Mesangial cell (primary cell): Measurements from ENCODE around the gene PCDHGB5. TPM values are rescaled to one million over a fixed set of nuclear protein-coding genes. Genes with fewer than 3 reads are reported as not detected.

ENCODE experiments used
- total RNA-seq: library from RNA; depleted of rRNA; stranded (reverse); fragments of >200 nt; gene quantifications from 2 replicates; pipeline ENCODE4 v1.2.3, GENCODE V29; 2015

PCDHGB5 gene
- total RNA-seq, 1 donor from 2014 or later, result 15.8 TPM

GRCh38 chr5:141420855-141421488, 23.2 kb downstream of the PCDHGB5 start, which contains the start of gene PCDHGA11:
PCDHGA11 (plus strand) TSS chr5:141421051; CDS start chr5:141421228, 177 bp downstream.

DNA sequence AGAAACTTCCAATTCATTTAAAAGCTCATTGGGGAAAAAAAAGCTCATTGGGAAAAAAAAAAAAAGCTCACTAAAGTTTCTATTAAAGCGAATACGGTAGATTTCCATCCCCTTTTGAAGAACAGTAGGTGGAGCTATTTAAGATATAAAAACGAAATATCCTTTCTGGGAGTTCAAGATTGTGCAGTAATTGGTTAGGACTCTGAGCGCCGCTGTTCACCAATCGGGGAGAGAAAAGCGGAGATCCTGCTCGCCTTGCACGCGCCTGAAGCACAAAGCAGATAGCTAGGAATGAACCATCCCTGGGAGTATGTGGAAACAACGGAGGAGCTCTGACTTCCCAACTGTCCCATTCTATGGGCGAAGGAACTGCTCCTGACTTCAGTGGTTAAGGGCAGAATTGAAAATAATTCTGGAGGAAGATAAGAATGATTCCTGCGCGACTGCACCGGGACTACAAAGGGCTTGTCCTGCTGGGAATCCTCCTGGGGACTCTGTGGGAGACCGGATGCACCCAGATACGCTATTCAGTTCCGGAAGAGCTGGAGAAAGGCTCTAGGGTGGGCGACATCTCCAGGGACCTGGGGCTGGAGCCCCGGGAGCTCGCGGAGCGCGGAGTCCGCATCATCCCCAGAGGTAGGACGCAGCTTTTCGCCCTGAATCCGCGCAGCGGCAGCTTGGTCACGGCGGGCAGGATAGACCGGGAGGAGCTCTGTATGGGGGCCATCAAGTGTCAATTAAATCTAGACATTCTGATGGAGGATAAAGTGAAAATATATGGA, 32.8 kb downstream of the PCDHGB5 start, which contains the start of gene PCDHGA12:
Gene PCDHGA12 (plus strand): TSS at position 176 of the 782 bp plus-strand sequence. CDS start 253 bp downstream, at position 429.

Other genes with a start within 250 kb of the PCDHGB5 start
- under 0.01 TPM in 1 of 2 replicates, not detected in the other for gene PCDHB6, start 247.9 kb upstream of the PCDHGB5 start, total RNA-seq
- gene PCDHB7, start 225.3 kb upstream of the PCDHGB5 start, total RNA-seq, result 0.16 and 0.63 TPM in 2 replicates
- gene PCDHB8, start 220.2 kb upstream of the PCDHGB5 start, total RNA-seq, result 0.25 TPM in 1 of 2 replicates, not detected in the other
- gene PCDHB16, start 215.6 kb upstream of the PCDHGB5 start, total RNA-seq, result 0.16 and 0.63 TPM in 2 replicates
- 0.25 TPM in 1 of 2 replicates, not detected in the other for gene PCDHB9, start 210.8 kb upstream of the PCDHGB5 start, total RNA-seq
- 0.16 and 0.89 TPM in 2 replicates for gene PCDHB10, start 205.6 kb upstream of the PCDHGB5 start, total RNA-seq
- 0.16 and 0.63 TPM in 2 replicates for gene PCDHB11, start 198.3 kb upstream of the PCDHGB5 start, total RNA-seq
- gene PCDHB12, start 189.2 kb upstream of the PCDHGB5 start, total RNA-seq, result under 0.01 and 0.25 TPM in 2 replicates
- 0.16 and 1.1 TPM in 2 replicates for gene PCDHB13, start 184.0 kb upstream of the PCDHGB5 start, total RNA-seq
- 0.16 and 0.63 TPM in 2 replicates for gene PCDHB14, start 174.6 kb upstream of the PCDHGB5 start, total RNA-seq
- 0.16 and 1.0 TPM in 2 replicates for gene PCDHB15, start 152.6 kb upstream of the PCDHGB5 start, total RNA-seq
- gene SLC25A2, start 93.9 kb upstream of the PCDHGB5 start, total RNA-seq, result 0.63 TPM in 1 of 2 replicates, not detected in the other
- 24.3 and 29.2 TPM in 2 replicates for gene TAF7, start 77.2 kb upstream of the PCDHGB5 start, total RNA-seq
- 0.33 and 0.51 TPM in 2 replicates for gene PCDHGA1, start 67.4 kb upstream of the PCDHGB5 start, total RNA-seq
- 1.1 and 4.1 TPM in 2 replicates for gene PCDHGA2, start 59.2 kb upstream of the PCDHGB5 start, total RNA-seq
- gene PCDHGA3, start 54.1 kb upstream of the PCDHGB5 start, total RNA-seq, result 0.65 and 2.5 TPM in 2 replicates
- 0.49 and 2.9 TPM in 2 replicates for gene PCDHGB1, start 47.8 kb upstream of the PCDHGB5 start, total RNA-seq
- 0.33 and 2.2 TPM in 2 replicates for gene PCDHGA4, start 42.9 kb upstream of the PCDHGB5 start, total RNA-seq
- gene PCDHGB2, start 38.0 kb upstream of the PCDHGB5 start, total RNA-seq, result 0.65 and 2.5 TPM in 2 replicates
- gene PCDHGA5, start 33.8 kb upstream of the PCDHGB5 start, total RNA-seq, result 0.33 and 1.5 TPM in 2 replicates
- 0.98 and 3.8 TPM in 2 replicates for gene PCDHGB3, start 27.7 kb upstream of the PCDHGB5 start, total RNA-seq
- 1.6 and 5.6 TPM in 2 replicates for gene PCDHGA6, start 24.1 kb upstream of the PCDHGB5 start, total RNA-seq
- 0.49 and 4.1 TPM in 2 replicates for gene PCDHGA7, start 15.2 kb upstream of the PCDHGB5 start, total RNA-seq
- gene PCDHGB4, start 10.2 kb upstream of the PCDHGB5 start, total RNA-seq, result 4.2 and 7.1 TPM in 2 replicates
- under 0.01 and 0.89 TPM in 2 replicates for gene PCDHGA8, start 5.3 kb upstream of the PCDHGB5 start, total RNA-seq
- gene PCDHGA9, start 4.8 kb downstream of the PCDHGB5 start, total RNA-seq, result 0.98 and 6.1 TPM in 2 replicates
- 2.0 and 6.3 TPM in 2 replicates for gene PCDHGB6, start 10.1 kb downstream of the PCDHGB5 start, total RNA-seq
- 2.8 and 10.5 TPM in 2 replicates for gene PCDHGA10, start 15.0 kb downstream of the PCDHGB5 start, total RNA-seq
- gene PCDHGB7, start 19.7 kb downstream of the PCDHGB5 start, total RNA-seq, result 5.1 and 18.1 TPM in 2 replicates
- 5.4 and 10.4 TPM in 2 replicates for gene PCDHGA11, start 23.1 kb downstream of the PCDHGB5 start, total RNA-seq
- 3.4 and 13.8 TPM in 2 replicates for gene PCDHGA12, start 32.6 kb downstream of the PCDHGB5 start, total RNA-seq
- 36.5 and 60.1 TPM in 2 replicates for gene PCDHGC3, start 78.0 kb downstream of the PCDHGB5 start, total RNA-seq
- 0.38 and 0.81 TPM in 2 replicates for gene PCDHGC4, start 87.1 kb downstream of the PCDHGB5 start, total RNA-seq
- 0.33 and 1.4 TPM in 2 replicates for gene PCDHGC5, start 91.1 kb downstream of the PCDHGB5 start, total RNA-seq
- gene DIAPH1, start 221.1 kb downstream of the PCDHGB5 start, total RNA-seq, result 58.8 and 101 TPM in 2 replicates
- gene HDAC3, start 238.9 kb downstream of the PCDHGB5 start, total RNA-seq, result 48.2 and 49.1 TPM in 2 replicates
- 4.6 and 5.8 TPM in 2 replicates for gene RELL2, start 239.1 kb downstream of the PCDHGB5 start, total RNA-seq